Tibial nerve (tissue), 4 donors: ENCODE results near the gene ASIC2. TPM values are rescaled to one million over a fixed set of nuclear protein-coding genes. Genes with fewer than 3 reads are reported as not detected.

Source experiments
- DNase-seq, 2 donors: peaks; one replicate each; pipeline ENCODE4 v3.0.0-alpha.2; 2019; ENCODE audit warnings: low spot score in 2 of 2
- H3K27ac ChIP-seq, 4 donors: fragments of 200-600 bp; sonication (generic) in 3 of 4; one replicate each; pipeline ENCODE4 v1.5.1; 2017 to 2019; ENCODE audit warnings: mild to moderate bottlenecking in 1 of 4
- H3K27me3 ChIP-seq, 2 donors: fragments of 200-600 bp; sonication (generic) in 1 of 2; one replicate each; pipeline versions ENCODE4 v1.5.1 to v1.6.0; 2017 to 2019
- H3K36me3 ChIP-seq, 3 donors: fragments of 200-600 bp; sonication (generic); one replicate each; pipeline ENCODE4 v1.5.1; 2018 to 2019
- H3K4me1 ChIP-seq, 4 donors: fragments of 200-600 bp; sonication (generic) in 3 of 4; one replicate each; pipeline ENCODE4 v1.5.1; 2017 to 2019
- H3K4me3 ChIP-seq, 4 donors: fragments of 200-600 bp; sonication (generic) in 3 of 4; one replicate each; pipeline ENCODE4 v1.5.1; 2017 to 2019; ENCODE audit warnings: mild to moderate bottlenecking in 1 of 4, moderate library complexity in 1 of 4
- H3K9me3 ChIP-seq, 4 donors: fragments of 200-600 bp; sonication (generic) in 3 of 4; one replicate each; pipeline ENCODE4 v1.5.1; 2017 to 2019
- EP300 ChIP-seq, 2 donors: sonication (generic); formaldehyde crosslinking; IDR thresholded peaks; one replicate each; pipeline ENCODE4 v1.6.1; 2017; ENCODE audit warnings: antibody characterized with exemption in 2 of 2, mild to moderate bottlenecking in 1 of 2
- POLR2A ChIP-seq, 2 donors: fragments of 450-650 bp; IDR thresholded peaks; one replicate each; pipeline ENCODE4 v1.6.1; 2017; ENCODE audit warnings: antibody characterized with exemption in 2 of 2, mild to moderate bottlenecking in 2 of 2, moderate library complexity in 2 of 2
- WGBS, 2 donors: methylation state at CpG; one replicate each; pipeline ENCODE4 v1.1.5; 2018; 5-methylcytosine and 5-hydroxymethylcytosine counted together
- total RNA-seq, 4 donors: library from RNA; depleted of rRNA; stranded (reverse); fragments of >200 nt; gene quantifications; one replicate each; pipeline ENCODE4 v1.1.0, GENCODE V29; 2016
- TF ChIP-seq, protein P1 (sequence below), 5 experiments: fragments of 200-600 bp in 3 of 5; fragments of 450-650 bp in 2 of 5; sonication (generic) in 3 of 5; IDR thresholded peaks; one replicate each; pipeline ENCODE4 v1.5.1; 2016 to 2019; ENCODE audit warnings: antibody characterized with exemption in 5 of 5, mild to moderate bottlenecking in 3 of 5, moderate library complexity in 2 of 5

The ASIC2 gene
- total RNA-seq, result 1 to 10 TPM in 1 of 4 donors, under 1 TPM in 3; 0.21 to 1.5 (median 0.50) TPM

DNA sequence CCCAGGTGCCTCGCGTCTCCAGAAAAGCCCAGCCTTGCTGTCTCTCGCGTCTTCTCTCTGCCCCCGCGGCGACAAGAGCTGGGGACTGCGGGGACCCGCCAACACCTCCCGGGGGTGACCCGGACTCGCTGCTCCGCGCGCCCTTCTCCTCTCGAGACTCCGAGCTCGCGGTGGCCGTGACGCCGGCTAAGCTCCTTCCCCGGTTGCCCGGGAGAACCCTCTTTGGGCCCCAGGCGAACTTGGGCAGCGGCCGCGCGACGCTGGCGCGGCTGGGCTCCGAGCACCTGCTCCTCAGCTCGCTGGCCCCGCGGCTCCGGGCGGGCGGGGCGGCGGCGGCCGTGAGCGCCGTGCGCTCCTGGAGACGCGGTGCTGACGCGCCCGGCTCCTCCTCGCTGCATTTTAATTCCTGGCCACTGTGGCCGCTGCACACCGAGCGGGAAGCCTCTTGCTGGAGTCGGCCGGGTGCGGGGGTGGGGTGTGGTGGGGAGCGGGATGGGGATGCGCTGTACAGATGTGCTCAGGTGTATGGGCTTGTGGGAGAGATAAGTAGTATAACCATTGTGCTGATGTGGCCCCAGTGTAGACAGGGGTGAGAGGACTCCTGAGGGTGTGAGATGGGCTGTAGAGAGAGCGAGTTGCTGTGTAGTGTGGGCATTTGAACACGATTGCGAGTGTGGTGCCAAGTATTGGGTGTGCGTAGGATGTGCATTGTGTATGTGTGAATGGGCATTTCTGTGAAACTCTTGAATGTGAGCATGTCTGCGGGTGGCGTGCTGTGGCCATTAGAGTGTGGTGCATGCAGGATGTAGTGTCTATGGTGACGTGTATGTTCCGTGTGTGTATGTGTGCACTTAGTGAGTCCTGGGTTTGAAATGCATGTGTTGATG, at the start of gene ASIC2:
TSS of gene ASIC2 (minus strand) at position 315 of the 887 bp plus-strand sequence.
- Histone ChIP-seq H3K27ac (peak within 1 kb of the TSS in 1 of 4 donors; percentile 2), H3K27me3 (peaks cover 0 to 37% of the 10 kb centered on the region in 2 donors), H3K4me3 (peak within 1 kb of the TSS in 3 of 4 donors; percentile 7 to 43 (median 26)), H3K4me1 (peaks cover 0 to 21% (median 0%) of the 10 kb centered on the region in 4 donors), H3K9me3 (no peaks in the 10 kb centered on the region), H3K36me3 (no peaks in the 10 kb centered on the region)
- TF ChIP-seq, protein P1, sequence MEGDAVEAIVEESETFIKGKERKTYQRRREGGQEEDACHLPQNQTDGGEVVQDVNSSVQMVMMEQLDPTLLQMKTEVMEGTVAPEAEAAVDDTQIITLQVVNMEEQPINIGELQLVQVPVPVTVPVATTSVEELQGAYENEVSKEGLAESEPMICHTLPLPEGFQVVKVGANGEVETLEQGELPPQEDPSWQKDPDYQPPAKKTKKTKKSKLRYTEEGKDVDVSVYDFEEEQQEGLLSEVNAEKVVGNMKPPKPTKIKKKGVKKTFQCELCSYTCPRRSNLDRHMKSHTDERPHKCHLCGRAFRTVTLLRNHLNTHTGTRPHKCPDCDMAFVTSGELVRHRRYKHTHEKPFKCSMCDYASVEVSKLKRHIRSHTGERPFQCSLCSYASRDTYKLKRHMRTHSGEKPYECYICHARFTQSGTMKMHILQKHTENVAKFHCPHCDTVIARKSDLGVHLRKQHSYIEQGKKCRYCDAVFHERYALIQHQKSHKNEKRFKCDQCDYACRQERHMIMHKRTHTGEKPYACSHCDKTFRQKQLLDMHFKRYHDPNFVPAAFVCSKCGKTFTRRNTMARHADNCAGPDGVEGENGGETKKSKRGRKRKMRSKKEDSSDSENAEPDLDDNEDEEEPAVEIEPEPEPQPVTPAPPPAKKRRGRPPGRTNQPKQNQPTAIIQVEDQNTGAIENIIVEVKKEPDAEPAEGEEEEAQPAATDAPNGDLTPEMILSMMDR (IDR thresholded peaks at IDR 0.05), result no peak
- no peak for TF ChIP-seq POLR2A (IDR thresholded peaks at IDR 0.05)
- TF ChIP-seq EP300 (IDR thresholded peaks at IDR 0.05), result no peak
- DNase-seq, result no peak
- WGBS, 2 donors, result 11 to 17% methylated on average over 35 to 50 of the region's 68 CpGs

DNA sequence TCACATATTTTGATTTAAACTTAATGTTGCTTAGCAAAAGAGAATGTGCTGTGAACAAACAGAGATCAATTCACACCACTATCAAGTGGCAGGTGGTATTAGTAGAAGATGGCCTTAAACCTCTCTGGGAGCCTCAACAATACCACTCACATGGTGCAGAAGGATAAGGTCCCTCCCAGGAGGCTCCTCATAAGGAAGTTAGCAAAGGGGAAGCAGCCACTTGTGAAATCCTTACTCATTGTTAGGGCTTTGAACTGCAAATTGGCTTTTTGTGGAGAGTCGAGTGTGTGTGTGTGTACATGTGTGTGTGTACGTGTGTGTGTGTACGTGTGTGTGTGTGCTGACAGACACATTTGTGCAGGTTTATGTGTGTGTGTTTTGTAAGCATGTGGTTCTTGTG, 48.9 kb upstream of the ASIC2 start:
- Histone ChIP-seq H3K27me3 (peaks cover 0 to 8% of the 10 kb centered on the region in 2 donors), H3K4me3 (no peak overlapping the region), H3K4me1 (no peaks in the 10 kb centered on the region), H3K36me3 (no peaks in the 10 kb centered on the region), H3K9me3 (no peaks in the 10 kb centered on the region), H3K27ac (no peak overlapping the region)
- no peak for DNase-seq
- TF ChIP-seq EP300 (IDR thresholded peaks at IDR 0.05) (no peak), POLR2A (IDR thresholded peaks at IDR 0.05) (no peak)
- TF ChIP-seq, protein P1 (IDR thresholded peaks at IDR 0.05), result no peak
- 45 to 55% methylated on average over 3 of the region's 3 CpGs for WGBS, 2 donors

DNA sequence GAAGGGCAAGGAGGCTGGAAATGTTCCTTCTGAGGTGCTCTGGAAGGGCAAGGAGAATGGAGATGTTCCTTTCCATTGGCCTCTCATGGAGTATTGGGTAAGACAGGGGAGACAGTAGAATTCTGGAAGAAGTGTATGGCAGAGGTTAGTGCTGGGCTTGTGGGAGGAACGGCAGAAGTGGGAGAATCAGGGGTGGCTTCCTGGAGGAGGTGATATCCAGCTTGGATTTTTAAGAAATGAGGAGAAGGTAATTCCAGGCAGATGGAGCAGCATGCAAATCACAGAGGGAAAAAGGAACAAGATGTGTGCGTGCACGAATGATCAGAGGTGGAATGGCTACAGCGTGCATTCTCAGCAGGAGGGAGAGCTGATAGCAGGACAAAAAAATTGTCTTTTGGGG, 45.1 kb upstream of the ASIC2 start:
- Histone ChIP-seq H3K27me3 (no peaks in the 10 kb centered on the region), H3K4me3 (no peak overlapping the region), H3K4me1 (no peaks in the 10 kb centered on the region), H3K27ac (no peak overlapping the region), H3K9me3 (no peaks in the 10 kb centered on the region), H3K36me3 (no peaks in the 10 kb centered on the region)
- 64 to 68% methylated on average over 4 of the region's 4 CpGs for WGBS, 2 donors
- DNase-seq, result no peak
- TF ChIP-seq EP300 (IDR thresholded peaks at IDR 0.05) (no peak), POLR2A (IDR thresholded peaks at IDR 0.05) (no peak)
- TF ChIP-seq, protein P1 (IDR thresholded peaks at IDR 0.05), result no peak

DNA sequence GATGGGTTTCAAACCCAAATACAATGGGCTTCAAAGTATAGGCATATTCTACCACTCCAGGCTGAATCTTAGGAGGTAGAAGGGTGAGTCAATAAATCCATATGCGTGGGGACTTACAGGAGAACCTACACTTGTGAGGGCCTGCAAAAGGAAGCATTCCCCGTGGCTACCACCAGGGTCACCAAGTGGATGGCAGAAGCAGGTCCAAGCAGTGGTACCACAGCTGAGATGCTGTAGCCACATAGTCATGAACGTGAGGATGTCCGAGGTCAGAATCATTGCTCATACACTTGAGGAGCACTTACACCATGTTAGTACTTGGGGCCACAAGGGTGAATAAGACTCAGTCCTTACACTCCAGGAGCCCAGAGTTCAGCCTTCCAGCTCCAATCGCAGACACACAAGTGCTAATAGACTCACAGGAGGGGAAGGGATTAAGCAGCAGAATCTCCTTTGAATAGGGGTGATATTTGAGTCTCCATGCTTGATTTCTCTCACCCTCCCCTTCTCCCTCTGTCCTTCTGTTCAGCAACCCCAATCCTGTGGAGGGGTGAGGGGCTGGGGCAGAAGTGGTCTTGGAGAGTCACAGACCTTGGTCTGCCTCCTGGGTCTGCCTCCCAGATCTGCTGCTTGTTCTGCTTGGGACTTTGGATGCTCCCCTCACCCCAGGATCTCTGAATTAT, 42.5 kb upstream of the ASIC2 start:
- no peak overlapping the region for H3K4me3 ChIP-seq
- H3K27ac ChIP-seq, result no peak overlapping the region
- H3K36me3 ChIP-seq, result no peaks in the 10 kb centered on the region
- H3K4me1 ChIP-seq, result no peaks in the 10 kb centered on the region
- 61 to 73% methylated on average over 5 of the region's 5 CpGs for WGBS, 2 donors
- DNase-seq, result no peak
- TF ChIP-seq EP300 (IDR thresholded peaks at IDR 0.05) (no peak), POLR2A (IDR thresholded peaks at IDR 0.05) (no peak)
- TF ChIP-seq, protein P1 (IDR thresholded peaks at IDR 0.05), result no peak
- H3K9me3 ChIP-seq, result no peaks in the 10 kb centered on the region
- H3K27me3 ChIP-seq, result no peaks in the 10 kb centered on the region

DNA sequence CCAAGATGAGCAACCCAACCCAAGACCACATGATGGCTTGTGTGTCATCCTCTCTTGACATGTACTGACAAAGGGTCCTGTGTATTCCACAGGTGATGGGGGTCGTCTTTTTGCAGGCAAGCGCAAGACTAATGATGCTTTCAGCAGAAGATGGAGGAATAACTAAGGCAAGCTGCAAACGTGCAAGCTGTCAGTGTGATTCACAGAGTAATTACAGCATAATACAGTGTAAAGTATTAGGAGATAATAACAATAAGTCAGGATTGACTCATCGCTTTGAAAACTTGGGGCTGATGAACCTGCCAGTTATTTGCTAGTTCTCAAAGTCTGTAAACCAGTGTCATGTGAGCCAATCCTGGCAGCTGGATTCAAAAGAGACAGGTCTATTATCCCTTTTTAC, 41.6 kb upstream of the ASIC2 start:
- H3K27ac ChIP-seq, result no peak overlapping the region
- H3K27me3 ChIP-seq, result no peaks in the 10 kb centered on the region
- WGBS, 2 donors, result 49 to 50% methylated on average over 4 of the region's 4 CpGs
- TF ChIP-seq, protein P1 (IDR thresholded peaks at IDR 0.05), result no peak
- TF ChIP-seq EP300 (IDR thresholded peaks at IDR 0.05) (no peak), POLR2A (IDR thresholded peaks at IDR 0.05) (no peak)
- H3K4me1 ChIP-seq, result no peaks in the 10 kb centered on the region
- no peak overlapping the region for H3K4me3 ChIP-seq
- no peaks in the 10 kb centered on the region for H3K36me3 ChIP-seq
- H3K9me3 ChIP-seq, result no peaks in the 10 kb centered on the region
- DNase-seq, result no peak
